PC-9 (cell line): Measurements from ENCODE around the gene TMEM63B. TPM values are rescaled to one million over a fixed set of nuclear protein-coding genes. Genes with fewer than 3 reads are reported as not detected.

ENCODE experiments used
- BruUV-seq: library from RNA; stranded (reverse); fragments of 400-500 nt; replicated peaks from 2 replicates; lab custom pipeline; 2021; lab: Mats Ljungman, UMichigan
- CTCF ChIA-PET: fragments of 300-600 bp; sonication (Branson Sonifier 250); formaldehyde crosslinking; loops from one replicate; lab custom pipeline; 2022; ENCODE audit warnings: antibody characterized with exemption; lab: Charles Lee
- POLR2A ChIA-PET: fragments of 300-600 bp; sonication (Branson Sonifier 250); formaldehyde crosslinking; loops from one replicate; lab custom pipeline; 2022; ENCODE audit warnings: antibody characterized with exemption; ENCODE audit not compliant: unreplicated experiment; lab: Charles Lee
- DNase-seq, 2 experiments: peaks; one replicate each; pipeline versions ENCODE4 v3.0.0 to v3.0.0-alpha.2; 2015 to 2022; ENCODE audit warnings: mixed read lengths in 1 of 2
- H2AFZ ChIP-seq: fragments of 200-600 bp; sonication (generic); 2 replicates; pipeline ENCODE4 v1.8.1; 2017; ENCODE audit warnings: antibody characterized with exemption
- H3F3A ChIP-seq: fragments of 200-600 bp; sonication (generic); 2 replicates; pipeline ENCODE4 v1.8.1; 2017; ENCODE audit warnings: antibody characterized with exemption, mild to moderate bottlenecking, low read depth; ENCODE audit not compliant: insufficient read depth
- H3K27ac ChIP-seq: fragments of 200-600 bp; sonication (generic); 2 replicates; pipeline ENCODE4 v1.6.1; 2016; ENCODE audit warnings: mixed run types
- H3K27me3 ChIP-seq: fragments of 200-600 bp; sonication (generic); 2 replicates; pipeline ENCODE4 v1.6.1; 2016; ENCODE audit warnings: low read depth, mixed run types; ENCODE audit not compliant: insufficient read depth
- H3K36me3 ChIP-seq: fragments of 200-600 bp; sonication (generic); 2 replicates; pipeline ENCODE4 v1.6.1; 2016; ENCODE audit warnings: low read depth, mixed run types
- H3K4me1 ChIP-seq: fragments of 200-600 bp; sonication (generic); replicated peaks from 2 replicates; pipeline ENCODE4 v1.6.1; 2016; ENCODE audit warnings: mixed run types; ENCODE audit not compliant: insufficient read depth
- H3K4me2 ChIP-seq: fragments of 200-600 bp; sonication (generic); 2 replicates; pipeline ENCODE4 v1.6.1; 2017; ENCODE audit warnings: mixed run types
- H3K4me3 ChIP-seq: fragments of 200-600 bp; sonication (generic); 2 replicates; pipeline ENCODE4 v1.6.1; 2016; ENCODE audit warnings: mixed run types
- H3K79me2 ChIP-seq: fragments of 200-600 bp; sonication (generic); 2 replicates; pipeline ENCODE4 v1.6.1; 2017; ENCODE audit warnings: low read depth, mixed run types
- H3K9me2 ChIP-seq: fragments of 200-600 bp; sonication (generic); 2 replicates; pipeline ENCODE4 v1.8.1; 2017; ENCODE audit warnings: mild to moderate bottlenecking; ENCODE audit not compliant: insufficient read depth
- H3K9me3 ChIP-seq: fragments of 200-600 bp; sonication (generic); 2 replicates; pipeline ENCODE4 v1.8.1; 2016; ENCODE audit warnings: low read depth; ENCODE audit not compliant: insufficient read depth
- H4K20me1 ChIP-seq: fragments of 200-600 bp; sonication (generic); 2 replicates; pipeline ENCODE4 v1.8.1; 2017; ENCODE audit not compliant: insufficient read depth
- EZH2 ChIP-seq: fragments of 200-600 bp; sonication (generic); IDR thresholded peaks from 2 replicates; pipeline ENCODE4 v1.8.0; 2017; ENCODE audit warnings: antibody characterized with exemption, low read depth
- intact Hi-C: fragments of 100-400 bp; cut with micrococcal nuclease; formaldehyde crosslinking; loops from one replicate; pipeline ENCODE4 v1.10.0; 2022; ENCODE audit not compliant: unreplicated experiment
- total RNA-seq: library from RNA; stranded (reverse); gene quantifications from 2 replicates; pipeline ENCODE4 v1.2.3, GENCODE V29; 2021
- TF ChIP-seq, protein P1 (sequence below): fragments of 200-600 bp; sonication (generic); conservative IDR thresholded peaks from 2 replicates; pipeline ENCODE4 v1.6.1; 2017; ENCODE audit warnings: mixed run types, antibody characterized with exemption, mild to moderate bottlenecking, moderate library complexity

TMEM63B gene
- total RNA-seq, 1 experiment from 2014 or later: 38.5 TPM

- H3F3A ChIP-seq: peaks cover 18% of the 10 kb centered on the region; the same call in 1 of the 2 replicates
- no peaks in the 10 kb centered on the region for H3K9me2 ChIP-seq
- CTCF ChIA-PET: no interaction called here
- H3K9me3 ChIP-seq: no peaks in the 10 kb centered on the region
- H2AFZ ChIP-seq: no peak overlapping the region
- POLR2A ChIA-PET: interaction anchor here (0.6 kb wide), 1 partner anchor 34 kb away, joined by 4 read pairs; no protein-coding TSS in a partner anchor
- H3K36me3 ChIP-seq: no peaks in the 10 kb centered on the region
- intact Hi-C loops: loop anchor here (1.0 to 2.0 kb wide), 2 partner anchors 167 to 241 kb away; partner anchors contain the start of gene NFKBIE
- H3K4me1 ChIP-seq: no peaks in the 10 kb centered on the region
- TF ChIP-seq, protein P1, sequence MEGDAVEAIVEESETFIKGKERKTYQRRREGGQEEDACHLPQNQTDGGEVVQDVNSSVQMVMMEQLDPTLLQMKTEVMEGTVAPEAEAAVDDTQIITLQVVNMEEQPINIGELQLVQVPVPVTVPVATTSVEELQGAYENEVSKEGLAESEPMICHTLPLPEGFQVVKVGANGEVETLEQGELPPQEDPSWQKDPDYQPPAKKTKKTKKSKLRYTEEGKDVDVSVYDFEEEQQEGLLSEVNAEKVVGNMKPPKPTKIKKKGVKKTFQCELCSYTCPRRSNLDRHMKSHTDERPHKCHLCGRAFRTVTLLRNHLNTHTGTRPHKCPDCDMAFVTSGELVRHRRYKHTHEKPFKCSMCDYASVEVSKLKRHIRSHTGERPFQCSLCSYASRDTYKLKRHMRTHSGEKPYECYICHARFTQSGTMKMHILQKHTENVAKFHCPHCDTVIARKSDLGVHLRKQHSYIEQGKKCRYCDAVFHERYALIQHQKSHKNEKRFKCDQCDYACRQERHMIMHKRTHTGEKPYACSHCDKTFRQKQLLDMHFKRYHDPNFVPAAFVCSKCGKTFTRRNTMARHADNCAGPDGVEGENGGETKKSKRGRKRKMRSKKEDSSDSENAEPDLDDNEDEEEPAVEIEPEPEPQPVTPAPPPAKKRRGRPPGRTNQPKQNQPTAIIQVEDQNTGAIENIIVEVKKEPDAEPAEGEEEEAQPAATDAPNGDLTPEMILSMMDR: no peak
- no peak for TF ChIP-seq EZH2
- no peak for DNase-seq
- H3K27ac ChIP-seq: no peak overlapping the region
- no peak overlapping the region for H3K4me3 ChIP-seq
- no peaks in the 10 kb centered on the region for H3K27me3 ChIP-seq
- H4K20me1 ChIP-seq: peaks cover 30% of the 10 kb centered on the region
- no peak overlapping the region for H3K4me2 ChIP-seq
- no peaks in the 10 kb centered on the region for H3K79me2 ChIP-seq
- no TSS peak for BruUV-seq
Measured at GRCh38 chr6:44097782-44098317, 29.5 kb upstream of the TMEM63B start.

GRCh38 chr6:44099192-44099591, 28.2 kb upstream of the TMEM63B start:
- ChIA-PET CTCF (interaction anchor here (0.7 kb wide), 1 partner anchor 62 kb away, joined by 6 read pairs; no protein-coding TSS in a partner anchor), POLR2A (no interaction called here)
- no peak overlapping the region for H2AFZ ChIP-seq

GRCh38 chr6:44100088-44100550, 27.2 kb upstream of the TMEM63B start:
- peaks cover 30% of the 10 kb centered on the region for H4K20me1 ChIP-seq
- H3F3A ChIP-seq: peaks cover 19% of the 10 kb centered on the region; the same call in 1 of the 2 replicates
- no peak for TF ChIP-seq EZH2
- TF ChIP-seq, protein P1: peak; percentile 73
- no TSS peak for BruUV-seq
- no peaks in the 10 kb centered on the region for H3K9me2 ChIP-seq
- no peaks in the 10 kb centered on the region for H3K9me3 ChIP-seq
- no peaks in the 10 kb centered on the region for H3K27me3 ChIP-seq
- H3K36me3 ChIP-seq: no peaks in the 10 kb centered on the region; the same call in 1 of the 2 replicates
- no peak overlapping the region for H3K4me2 ChIP-seq
- ChIA-PET CTCF (interaction anchor here (1.1 kb wide), 1 partner anchor 32 kb away, joined by 6 read pairs; no protein-coding TSS in a partner anchor), POLR2A (interaction anchor here (0.5 to 0.6 kb wide), 2 partner anchors 34 to 121 kb away, joined by 4 to 5 read pairs; no protein-coding TSS in a partner anchor)
- H3K79me2 ChIP-seq: no peaks in the 10 kb centered on the region
- no peak overlapping the region for H3K27ac ChIP-seq
- intact Hi-C loops: loop anchor here (1.0 kb wide), 1 partner anchor 134 kb away; no protein-coding TSS in a partner anchor
- H3K4me1 ChIP-seq: no peaks in the 10 kb centered on the region
- peak; percentile 28 to 43 for DNase-seq
- no peak overlapping the region for H2AFZ ChIP-seq
- no peak overlapping the region for H3K4me3 ChIP-seq

More at GRCh38 chr6:44099192-44099591, 28.2 kb upstream of the TMEM63B start:
- intact Hi-C loops: no loop called here
- DNase-seq: no peak
- Histone ChIP-seq H4K20me1 (peaks cover 30% of the 10 kb centered on the region), H3K36me3 (no peaks in the 10 kb centered on the region), H3K4me2 (no peak overlapping the region), H3K4me1 (no peaks in the 10 kb centered on the region), H3K9me2 (no peaks in the 10 kb centered on the region), H3K79me2 (no peaks in the 10 kb centered on the region), H3K27ac (no peak overlapping the region), H3K4me3 (no peak overlapping the region), H3K9me3 (no peaks in the 10 kb centered on the region), H3F3A (peaks cover 18% of the 10 kb centered on the region; the same call in 1 of the 2 replicates), H3K27me3 (no peaks in the 10 kb centered on the region)
- TF ChIP-seq, protein P1: no peak
- TF ChIP-seq EZH2: no peak
- TSS peak; percentile 14 for BruUV-seq
